Peyer's patch (tissue), 4 donors: ENCODE data around the gene SEMA5A. TPM values are rescaled to one million over a fixed set of nuclear protein-coding genes. Genes with fewer than 3 reads are reported as not detected.

Experiments
- DNase-seq, 3 donors: peaks; one replicate each; pipeline ENCODE4 v3.0.0-alpha.2; 2017 to 2019
- H3K27ac ChIP-seq, 4 donors: fragments of 200-600 bp; sonication (generic); one replicate each; pipeline ENCODE4 v1.5.1; 2016 to 2019
- H3K27me3 ChIP-seq, 2 donors: fragments of 200-600 bp; sonication (generic); one replicate each; pipeline ENCODE4 v1.5.1; 2019
- H3K36me3 ChIP-seq, 3 donors: fragments of 200-600 bp; sonication (generic); one replicate each; pipeline ENCODE4 v1.5.1; 2016 to 2019
- H3K4me1 ChIP-seq, 4 donors: fragments of 200-600 bp; sonication (generic); one replicate each; pipeline ENCODE4 v1.5.1; 2016 to 2019
- H3K4me3 ChIP-seq, 4 donors: fragments of 200-600 bp; sonication (generic); 1 replicate in 3 of 4; 2 replicates in 1 of 4; pipeline ENCODE4 v1.5.1; 2016 to 2019; ENCODE audit warnings: mild to moderate bottlenecking in 1 of 4
- H3K9me3 ChIP-seq, 4 donors: fragments of 200-600 bp; sonication (generic); one replicate each; pipeline ENCODE4 v1.5.1; 2016 to 2019; ENCODE audit warnings: mild to moderate bottlenecking in 1 of 4
- POLR2A ChIP-seq, 2 donors: fragments of 450-650 bp; IDR thresholded peaks; one replicate each; pipeline ENCODE4 v1.5.1; 2017; ENCODE audit warnings: antibody characterized with exemption in 2 of 2, mild to moderate bottlenecking in 2 of 2, moderate library complexity in 2 of 2
- total RNA-seq, 4 donors: library from RNA; depleted of rRNA; stranded (reverse); fragments of >200 nt; gene quantifications; one replicate each; pipeline ENCODE4 v1.1.0, GENCODE V29; 2016
- TF ChIP-seq, protein P1 (sequence below), 6 experiments: fragments of 450-650 bp in 4 of 6; fragments of 200-600 bp in 2 of 6; sonication (generic) in 1 of 6; IDR thresholded peaks; one replicate each; pipeline ENCODE4 v1.5.1; 2017 to 2019; ENCODE audit warnings: antibody characterized with exemption in 6 of 6, mild to moderate bottlenecking in 3 of 6, moderate library complexity in 1 of 6

SEMA5A gene
- total RNA-seq, 4 donors from 2014 or later, result 11.6 to 22.5 (median 18.2) TPM

DNA sequence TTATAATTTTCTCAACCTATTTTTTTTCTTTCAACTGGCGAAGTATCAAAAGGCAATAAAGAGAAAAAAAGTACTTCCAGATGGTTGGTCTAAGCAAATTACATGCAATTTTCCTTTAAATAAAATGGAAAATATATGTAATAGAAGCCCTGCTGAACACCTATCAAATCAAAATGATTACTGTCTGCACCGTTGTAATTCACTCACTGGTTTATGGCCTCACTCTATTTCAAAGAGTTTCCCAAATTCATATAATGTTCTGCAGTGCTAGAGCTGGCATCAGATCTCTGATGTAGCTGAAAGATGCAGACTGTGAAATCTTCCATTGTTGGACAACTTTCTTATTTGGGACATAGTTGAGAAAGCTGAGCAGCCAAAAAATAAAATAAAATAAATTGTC, 130.3 kb downstream of the SEMA5A start:
- Histone ChIP-seq H3K4me1 (no peaks in the 10 kb centered on the region), H3K9me3 (peaks cover 0 to 4% (median 0%) of the 10 kb centered on the region in 4 donors), H3K27me3 (no peaks in the 10 kb centered on the region), H3K27ac (no peak overlapping the region), H3K36me3 (no peaks in the 10 kb centered on the region), H3K4me3 (no peak overlapping the region)
- TF ChIP-seq, protein P1, sequence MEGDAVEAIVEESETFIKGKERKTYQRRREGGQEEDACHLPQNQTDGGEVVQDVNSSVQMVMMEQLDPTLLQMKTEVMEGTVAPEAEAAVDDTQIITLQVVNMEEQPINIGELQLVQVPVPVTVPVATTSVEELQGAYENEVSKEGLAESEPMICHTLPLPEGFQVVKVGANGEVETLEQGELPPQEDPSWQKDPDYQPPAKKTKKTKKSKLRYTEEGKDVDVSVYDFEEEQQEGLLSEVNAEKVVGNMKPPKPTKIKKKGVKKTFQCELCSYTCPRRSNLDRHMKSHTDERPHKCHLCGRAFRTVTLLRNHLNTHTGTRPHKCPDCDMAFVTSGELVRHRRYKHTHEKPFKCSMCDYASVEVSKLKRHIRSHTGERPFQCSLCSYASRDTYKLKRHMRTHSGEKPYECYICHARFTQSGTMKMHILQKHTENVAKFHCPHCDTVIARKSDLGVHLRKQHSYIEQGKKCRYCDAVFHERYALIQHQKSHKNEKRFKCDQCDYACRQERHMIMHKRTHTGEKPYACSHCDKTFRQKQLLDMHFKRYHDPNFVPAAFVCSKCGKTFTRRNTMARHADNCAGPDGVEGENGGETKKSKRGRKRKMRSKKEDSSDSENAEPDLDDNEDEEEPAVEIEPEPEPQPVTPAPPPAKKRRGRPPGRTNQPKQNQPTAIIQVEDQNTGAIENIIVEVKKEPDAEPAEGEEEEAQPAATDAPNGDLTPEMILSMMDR (IDR thresholded peaks at IDR 0.05), result no peak
- TF ChIP-seq POLR2A (IDR thresholded peaks at IDR 0.05), result no peak
- DNase-seq, result no peak

DNA sequence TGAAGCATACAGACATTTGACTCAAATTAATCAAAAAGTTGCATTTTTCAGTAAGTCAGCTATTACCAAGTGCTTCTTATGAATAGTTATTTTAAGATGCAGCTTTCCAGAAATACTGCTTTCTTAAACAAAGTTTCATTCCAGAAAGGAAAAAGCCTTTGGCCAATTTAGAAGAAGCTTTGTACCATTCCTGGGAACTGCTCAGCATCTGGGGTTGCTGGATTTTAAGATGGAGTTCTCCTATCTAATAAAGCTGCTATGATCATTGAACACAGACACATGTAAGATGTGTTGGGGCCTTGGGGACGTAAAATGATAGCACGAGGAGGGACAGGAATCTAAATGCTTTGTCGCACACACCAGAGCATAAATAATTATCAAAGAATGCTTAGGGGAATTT, 130.8 kb downstream of the SEMA5A start:
- Histone ChIP-seq H3K36me3 (no peaks in the 10 kb centered on the region), H3K27me3 (no peaks in the 10 kb centered on the region), H3K9me3 (peaks cover 0 to 4% (median 0%) of the 10 kb centered on the region in 4 donors), H3K27ac (no peak overlapping the region), H3K4me1 (no peaks in the 10 kb centered on the region), H3K4me3 (no peak overlapping the region)
- TF ChIP-seq POLR2A (IDR thresholded peaks at IDR 0.05), result no peak
- TF ChIP-seq, protein P1 (IDR thresholded peaks at IDR 0.05), result no peak
- no peak for DNase-seq

DNA sequence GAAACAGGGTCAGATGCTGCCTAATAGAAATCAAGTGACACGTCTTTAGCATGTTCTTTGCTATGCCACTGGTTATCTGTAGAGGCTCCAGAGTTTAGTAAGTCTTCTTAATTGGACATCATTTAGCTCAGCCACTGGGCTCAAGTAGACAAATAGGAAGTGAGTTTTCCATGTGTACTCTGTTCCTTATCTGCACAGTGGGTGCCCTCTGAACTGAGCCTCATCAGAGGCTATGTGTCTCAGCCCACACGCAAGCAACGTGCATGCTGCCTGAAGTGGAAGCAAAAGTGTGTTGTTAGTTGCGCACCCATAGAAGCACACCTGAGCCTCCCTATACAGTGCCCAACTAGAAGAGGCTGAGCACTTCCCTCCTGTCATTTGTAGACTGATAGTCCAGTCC, 134.7 kb downstream of the SEMA5A start:
- Histone ChIP-seq H3K36me3 (no peaks in the 10 kb centered on the region), H3K4me3 (no peak overlapping the region), H3K27ac (peak overlapping the region in 1 of 4 donors; percentile 54), H3K4me1 (no peaks in the 10 kb centered on the region), H3K9me3 (no peaks in the 10 kb centered on the region), H3K27me3 (no peaks in the 10 kb centered on the region)
- DNase-seq, result peak in 1 of 3 donors; percentile 62
- TF ChIP-seq POLR2A (IDR thresholded peaks at IDR 0.05), result no peak
- TF ChIP-seq, protein P1 (IDR thresholded peaks at IDR 0.05), result no peak

DNA sequence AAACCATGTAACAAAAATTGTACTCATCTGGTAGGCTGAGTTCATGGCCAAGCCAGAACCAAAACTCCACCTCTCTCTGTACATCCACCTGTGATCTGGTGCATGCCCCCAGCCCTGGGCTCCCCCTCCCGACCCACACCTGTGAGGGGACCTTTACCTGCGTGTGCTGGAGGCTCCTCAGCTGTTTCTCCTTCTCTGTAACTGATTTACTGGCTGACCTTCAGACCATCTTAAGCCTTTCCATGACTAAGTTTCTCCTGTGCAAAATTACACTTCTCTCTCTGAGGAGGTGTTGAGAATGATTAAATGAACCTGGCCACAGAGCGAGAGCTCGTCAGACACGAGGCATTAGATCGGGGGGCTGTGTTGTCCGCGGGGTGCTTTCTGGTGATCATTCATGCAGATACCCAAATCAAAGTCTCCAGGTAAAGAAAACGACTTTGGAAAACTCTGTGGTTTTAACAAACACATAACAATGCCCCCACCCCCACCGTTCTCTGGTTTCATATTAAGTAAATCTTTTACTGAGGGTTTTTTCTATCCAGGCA, 136.4 kb downstream of the SEMA5A start:
- H3K4me3 ChIP-seq, result peak overlapping the region in 1 of 4 donors; percentile 41
- DNase-seq, result peak in 2 of 3 donors; percentile 50
- no peaks in the 10 kb centered on the region for H3K9me3 ChIP-seq
- no peaks in the 10 kb centered on the region for H3K27me3 ChIP-seq
- H3K27ac ChIP-seq, result peak overlapping the region in 2 of 4 donors; percentile 22 to 83
- no peaks in the 10 kb centered on the region for H3K4me1 ChIP-seq
- H3K36me3 ChIP-seq, result no peaks in the 10 kb centered on the region
- TF ChIP-seq POLR2A (IDR thresholded peaks at IDR 0.05), result no peak
- TF ChIP-seq, protein P1 (IDR thresholded peaks at IDR 0.05), result no peak

DNA sequence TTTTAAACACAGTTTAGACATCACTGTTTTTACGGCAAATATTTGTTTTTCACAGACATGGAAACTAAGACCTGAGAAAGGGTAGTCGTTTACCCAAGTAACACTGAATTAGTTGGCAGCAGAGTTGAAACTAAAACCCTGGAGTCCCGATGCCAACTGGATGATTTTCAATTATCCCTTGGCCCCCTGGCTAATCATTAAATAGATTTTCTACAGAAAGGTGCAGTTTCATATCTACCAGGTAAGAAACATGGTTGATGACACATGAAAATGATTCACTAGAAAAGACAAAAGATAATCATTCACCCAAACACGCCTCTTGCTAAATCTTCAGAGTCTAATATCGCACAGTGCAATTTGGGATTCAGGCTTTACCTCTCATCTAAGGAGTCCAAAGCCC, 136.9 kb downstream of the SEMA5A start:
- no peak for DNase-seq
- H3K36me3 ChIP-seq, result no peaks in the 10 kb centered on the region
- TF ChIP-seq, protein P1 (IDR thresholded peaks at IDR 0.05), result no peak
- no peak for TF ChIP-seq POLR2A (IDR thresholded peaks at IDR 0.05)
- H3K27ac ChIP-seq, result peak overlapping the region in 2 of 4 donors; percentile 22 to 83
- no peaks in the 10 kb centered on the region for H3K4me1 ChIP-seq
- H3K9me3 ChIP-seq, result no peaks in the 10 kb centered on the region
- H3K4me3 ChIP-seq, result peak overlapping the region in 1 of 4 donors; percentile 41
- H3K27me3 ChIP-seq, result no peaks in the 10 kb centered on the region
